IPS DF 4.7 (cell line): ENCODE measurements around the gene EGFL6.

Experiments used
- DNase-seq: peaks from one replicate; pipeline ENCODE4 v3.0.0-alpha.2; 2013; ENCODE audit warnings: low spot score; ENCODE audit errors: extremely low read depth

The EGFL6 gene

DNA sequence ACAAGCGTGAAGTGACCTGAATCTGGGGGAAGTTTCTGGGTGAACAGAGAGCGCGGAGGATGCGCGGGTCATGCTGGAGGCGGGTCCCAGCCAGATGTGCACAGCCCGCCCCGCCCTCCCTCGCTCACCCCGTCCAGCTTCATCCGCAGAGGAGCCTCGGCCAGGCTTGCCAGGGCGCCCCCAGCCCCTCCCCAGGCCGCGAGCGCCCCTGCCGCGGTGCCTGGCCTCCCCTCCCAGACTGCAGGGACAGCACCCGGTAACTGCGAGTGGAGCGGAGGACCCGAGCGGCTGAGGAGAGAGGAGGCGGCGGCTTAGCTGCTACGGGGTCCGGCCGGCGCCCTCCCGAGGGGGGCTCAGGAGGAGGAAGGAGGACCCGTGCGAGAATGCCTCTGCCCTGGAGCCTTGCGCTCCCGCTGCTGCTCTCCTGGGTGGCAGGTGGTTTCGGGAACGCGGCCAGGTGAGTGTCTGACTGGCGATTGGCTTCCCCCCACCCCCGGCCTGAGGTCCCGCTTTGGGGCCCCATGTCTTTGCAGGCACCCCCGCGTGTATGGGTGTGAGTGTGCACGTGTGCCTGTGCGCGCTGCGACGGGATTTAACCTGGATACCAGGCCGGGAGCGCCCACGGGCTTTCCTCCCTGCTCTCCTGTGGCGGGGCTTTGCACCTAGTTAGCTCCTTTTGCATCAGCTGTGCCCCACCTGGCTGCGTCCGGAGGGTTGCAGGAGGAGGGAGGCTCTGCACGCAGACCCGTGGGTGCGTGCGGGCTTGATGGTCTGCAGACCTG, at the start of gene EGFL6:
EGFL6 (plus strand) TSS at position 123 of the 782 bp plus-strand sequence; CDS start at position 384, 261 bp downstream.
- DNase-seq, result no peak

DNA sequence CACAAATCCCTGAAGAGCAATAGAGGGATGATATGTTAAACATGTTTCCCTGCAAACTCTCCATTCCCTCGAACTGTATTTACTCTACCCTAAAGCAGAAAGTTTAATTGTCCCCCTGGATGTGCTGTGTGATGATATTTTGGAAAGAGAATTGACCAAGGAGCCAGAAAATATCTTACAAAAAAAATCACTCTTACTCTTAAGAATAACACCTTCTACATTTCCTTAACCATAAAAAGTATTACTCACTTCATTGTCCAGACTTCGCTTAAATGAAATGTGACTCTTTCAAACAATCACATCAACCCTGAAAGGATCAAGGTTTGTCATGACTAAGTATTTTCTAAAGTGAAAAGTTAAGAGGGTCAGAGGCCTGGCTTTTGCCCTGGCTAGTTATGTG, 49.0 kb upstream of the EGFL6 start:
- DNase-seq, result no peak

DNA sequence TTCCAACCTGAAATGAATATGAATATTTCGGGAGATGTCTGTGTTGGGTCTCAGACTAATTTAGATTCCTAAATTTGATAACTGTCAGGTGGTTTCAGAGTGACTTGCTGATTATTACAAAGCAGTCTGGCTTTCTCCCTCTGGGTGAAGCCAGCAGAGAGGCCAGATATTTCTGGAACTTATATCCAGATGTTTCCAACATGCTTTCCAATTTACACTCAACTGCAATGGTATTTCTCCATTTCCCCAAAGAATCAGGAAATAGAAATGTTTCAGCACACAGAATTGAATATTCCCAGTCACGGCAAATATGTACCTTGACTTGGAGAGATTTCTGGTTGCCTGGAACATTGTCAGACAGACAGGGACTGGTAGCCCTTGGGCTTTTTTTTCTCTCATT, 48.5 kb upstream of the EGFL6 start:
- DNase-seq, result no peak

GRCh38 chrX:13522811-13523210, 46.6 kb upstream of the EGFL6 start:
- DNase-seq, result no peak

DNA sequence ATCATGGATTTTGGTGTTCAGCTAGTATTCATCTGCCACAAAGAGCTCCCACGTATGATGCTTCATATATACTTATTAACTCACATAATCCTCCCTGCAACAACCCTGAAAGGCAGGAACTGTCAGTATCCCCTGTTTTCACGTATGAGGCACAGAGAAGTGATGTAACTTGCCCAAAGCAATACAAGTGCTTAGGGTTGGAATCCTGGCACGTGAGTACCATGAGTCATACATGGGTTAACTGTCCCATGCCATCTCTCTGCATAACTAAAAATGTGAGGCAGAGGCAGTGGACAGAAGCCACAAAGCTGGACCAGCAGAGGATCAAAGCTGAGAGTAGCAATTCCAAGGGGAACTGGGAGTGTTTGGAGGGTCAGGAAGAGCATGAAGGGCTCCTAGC, 35.7 kb upstream of the EGFL6 start:
- DNase-seq, result no peak

GRCh38 chrX:13535376-13536165, 33.8 kb upstream of the EGFL6 start:
- DNase-seq, result no peak

DNA sequence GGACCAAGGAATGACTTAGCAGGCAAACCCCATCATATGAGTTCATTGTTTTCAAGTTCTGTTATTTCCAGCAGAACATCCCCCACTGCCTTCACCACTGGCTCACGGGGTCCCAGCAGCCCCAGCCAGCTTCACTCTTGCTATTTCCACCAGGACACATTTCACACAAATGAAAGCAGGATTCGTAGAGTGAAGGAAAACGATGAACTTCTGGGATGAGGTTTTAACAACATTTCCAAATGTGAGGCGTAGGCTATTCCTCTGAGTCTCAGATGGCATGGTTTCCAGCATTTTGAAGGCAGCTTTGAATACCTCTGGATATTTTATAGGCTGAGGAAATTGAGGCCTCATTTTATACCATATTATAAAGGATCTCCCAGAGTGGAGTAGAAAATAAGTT, 32.9 kb upstream of the EGFL6 start:
- no peak for DNase-seq

- DNase-seq, result no peak
Measured at GRCh38 chrX:13538414-13538813, 31.0 kb upstream of the EGFL6 start.

GRCh38 chrX:13540602-13541001, 28.8 kb upstream of the EGFL6 start:
- DNase-seq, result no peak

- no peak for DNase-seq
Measured at GRCh38 chrX:13545726-13546125, 23.7 kb upstream of the EGFL6 start.

GRCh38 chrX:13547671-13548070, 21.7 kb upstream of the EGFL6 start:
- no peak for DNase-seq

- DNase-seq, result no peak
Measured at GRCh38 chrX:13550346-13550745, 19.1 kb upstream of the EGFL6 start.

GRCh38 chrX:13551610-13552009, 17.8 kb upstream of the EGFL6 start:
- no peak for DNase-seq

GRCh38 chrX:13552892-13553291, 16.5 kb upstream of the EGFL6 start:
- DNase-seq, result no peak

- DNase-seq, result no peak
Measured at GRCh38 chrX:13565511-13565910, 3.9 kb upstream of the EGFL6 start.

- no peak for DNase-seq
Measured at GRCh38 chrX:13570261-13570605, 832 bp downstream of the EGFL6 start.

GRCh38 chrX:13571136-13571535, 1.7 kb downstream of the EGFL6 start:
- no peak for DNase-seq

- DNase-seq, result no peak
Measured at GRCh38 chrX:13574600-13574999, 5.2 kb downstream of the EGFL6 start.

- no peak for DNase-seq
Measured at GRCh38 chrX:13579661-13580060, 10.3 kb downstream of the EGFL6 start.

GRCh38 chrX:13581554-13581953, 12.2 kb downstream of the EGFL6 start:
- DNase-seq, result no peak

DNA sequence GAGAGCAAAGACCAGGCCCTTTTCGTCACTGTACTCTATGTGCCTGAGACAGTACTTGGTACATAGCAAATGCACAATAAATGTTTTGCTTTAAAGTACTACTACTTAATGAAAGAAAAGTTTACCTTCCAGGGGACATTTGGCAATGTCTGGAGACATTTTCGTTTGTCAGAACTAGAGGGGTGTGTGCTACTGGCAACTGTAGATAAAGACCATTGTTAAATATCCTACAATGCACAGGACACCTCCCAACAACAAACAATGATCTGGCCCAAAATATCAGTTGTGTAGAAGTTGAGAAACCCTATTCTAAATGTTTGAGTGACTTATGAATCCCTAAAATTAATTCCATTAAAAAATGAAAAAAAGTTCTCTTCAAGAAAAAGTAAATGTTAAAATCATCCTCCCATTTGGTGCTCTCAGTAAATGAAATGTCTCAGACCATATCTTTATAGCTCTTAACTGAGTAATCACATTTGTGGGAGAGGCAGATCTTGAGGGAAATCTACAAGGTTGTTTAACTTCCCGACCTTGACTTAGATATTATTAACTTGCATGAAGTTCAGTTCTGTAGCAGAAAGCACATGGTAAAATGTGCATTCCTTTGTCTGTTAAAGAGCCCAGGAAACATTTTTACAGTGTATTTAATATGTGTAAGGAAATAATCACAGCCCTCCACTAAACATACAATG, 18.5 kb downstream of the EGFL6 start:
- no peak for DNase-seq

DNA sequence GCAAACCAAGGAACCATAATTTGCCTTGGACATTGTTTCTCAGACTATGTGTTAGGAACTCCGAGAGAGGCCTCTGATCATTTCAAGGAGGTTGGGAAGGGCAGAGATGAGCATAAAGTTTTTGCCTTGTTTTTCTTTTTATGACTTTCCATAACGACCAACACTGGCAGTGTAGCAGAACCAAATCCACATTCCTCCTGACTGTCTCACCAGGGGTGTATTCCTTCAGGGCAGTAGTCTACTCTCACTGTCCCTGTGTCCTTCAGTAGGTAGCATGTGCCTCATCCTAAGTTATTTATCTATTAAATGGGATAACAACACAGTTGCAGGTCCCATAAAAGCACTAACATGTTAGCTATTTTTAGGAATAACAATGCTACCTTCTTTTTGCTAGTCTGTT, 20.8 kb downstream of the EGFL6 start:
- DNase-seq, result no peak
